Spleen (tissue), 7 donors: ENCODE results near the gene RAD51B.

Source experiments
- CTCF ChIP-seq, 11 experiments: fragments of 200-600 bp in 7 of 11; fragments of 450-650 bp in 4 of 11; sonication (generic) in 4 of 11; IDR thresholded peaks in 8 of 11; conservative IDR thresholded peaks in 3 of 11; 1 replicate in 7 of 11; 2 replicates in 4 of 11; pipeline versions ENCODE4 v1.4.0 to v1.8.0; 2016 to 2021; ENCODE audit warnings: antibody characterized with exemption in 11 of 11, inconsistent platforms in 4 of 11, mild to moderate bottlenecking in 1 of 11
- POLR2A ChIP-seq, 3 donors: fragments of 450-650 bp; IDR thresholded peaks; one replicate each; pipeline ENCODE4 v1.5.1; 2017; ENCODE audit warnings: antibody characterized with exemption in 3 of 3, mild to moderate bottlenecking in 1 of 3
- donor health status: DM: no; HTN: no; CAD: no; lungs with moderate emphysema.
- donor health status: DM: no; HTN: no; CAD: no.
- donor health status: DM: no; HTN: no; CAD: no.

- no peak for TF ChIP-seq CTCF (IDR thresholded peaks at IDR 0.05 in 8 of 11, conservative IDR thresholded peaks at IDR 0.05 in 3 of 11)
- no peak for TF ChIP-seq POLR2A (IDR thresholded peaks at IDR 0.05)
Measured at GRCh38 chr14:68301219-68301618, 481.6 kb downstream of the RAD51B start.
